Anterior cingulate cortex (tissue), 58 donors: ENCODE measurements around the gene ATP9A.
"Not testable (repeated sequence)": the region's sequence is repeated elsewhere in the genome, so short reads cannot be mapped to it uniquely, and the experiment has no call there.

ENCODE experiments used
- DNase-seq, 58 donors: peaks; one replicate each; lab custom pipeline; 2025; lab: John Stamatoyannopoulos, UW

Gene ATP9A

GRCh38 chr20:51731731-51732095, 36.5 kb downstream of the ATP9A start:
- peak in 16 of 58 donors; percentile 0 to 49 (median 22) for DNase-seq

GRCh38 chr20:51729771-51730170, 38.4 kb downstream of the ATP9A start:
- peak in 5 of 58 donors; percentile 6 to 14 (median 8) for DNase-seq

GRCh38 chr20:51728737-51729136, 39.5 kb downstream of the ATP9A start:
- DNase-seq = no peak

- no peak for DNase-seq
Observed at GRCh38 chr20:51727872-51728271, 40.3 kb downstream of the ATP9A start.

GRCh38 chr20:51725584-51726176, 42.5 kb downstream of the ATP9A start:
- no peak for DNase-seq

- not testable (repeated sequence) for DNase-seq
Observed at GRCh38 chr20:51723026-51723425, 45.2 kb downstream of the ATP9A start.

- not testable (repeated sequence) for DNase-seq
Observed at GRCh38 chr20:51722246-51722645, 45.9 kb downstream of the ATP9A start.

- DNase-seq = no peak
Observed at GRCh38 chr20:51720854-51721253, 47.3 kb downstream of the ATP9A start.

GRCh38 chr20:51720384-51720783, 47.8 kb downstream of the ATP9A start:
- DNase-seq = no peak

GRCh38 chr20:51715856-51716185, 52.4 kb downstream of the ATP9A start:
- no peak for DNase-seq

GRCh38 chr20:51715163-51715855, 52.9 kb downstream of the ATP9A start:
- DNase-seq = peak in 1 of 58 donors; percentile 45

- DNase-seq = no peak
Observed at GRCh38 chr20:51713213-51713598, 55.0 kb downstream of the ATP9A start.

- DNase-seq = peak in 23 of 58 donors; percentile 3 to 37 (median 18)
Observed at GRCh38 chr20:51712501-51713212, 55.5 kb downstream of the ATP9A start.

GRCh38 chr20:51711426-51711825, 56.8 kb downstream of the ATP9A start:
- DNase-seq = no peak

- DNase-seq = no peak
Observed at GRCh38 chr20:51710361-51710894, 57.8 kb downstream of the ATP9A start.

- no peak for DNase-seq
Observed at GRCh38 chr20:51705400-51705799, 62.8 kb downstream of the ATP9A start.

GRCh38 chr20:51703400-51704287, 64.5 kb downstream of the ATP9A start:
- no peak for DNase-seq

GRCh38 chr20:51702556-51702955, 65.6 kb downstream of the ATP9A start:
- DNase-seq = no peak

GRCh38 chr20:51700809-51701285, 67.3 kb downstream of the ATP9A start:
- peak in 6 of 58 donors; percentile 2 to 31 (median 2) for DNase-seq

- DNase-seq = no peak
Observed at GRCh38 chr20:51698252-51698651, 69.9 kb downstream of the ATP9A start.
